ENCODE data around the gene DPH7.

DNA sequence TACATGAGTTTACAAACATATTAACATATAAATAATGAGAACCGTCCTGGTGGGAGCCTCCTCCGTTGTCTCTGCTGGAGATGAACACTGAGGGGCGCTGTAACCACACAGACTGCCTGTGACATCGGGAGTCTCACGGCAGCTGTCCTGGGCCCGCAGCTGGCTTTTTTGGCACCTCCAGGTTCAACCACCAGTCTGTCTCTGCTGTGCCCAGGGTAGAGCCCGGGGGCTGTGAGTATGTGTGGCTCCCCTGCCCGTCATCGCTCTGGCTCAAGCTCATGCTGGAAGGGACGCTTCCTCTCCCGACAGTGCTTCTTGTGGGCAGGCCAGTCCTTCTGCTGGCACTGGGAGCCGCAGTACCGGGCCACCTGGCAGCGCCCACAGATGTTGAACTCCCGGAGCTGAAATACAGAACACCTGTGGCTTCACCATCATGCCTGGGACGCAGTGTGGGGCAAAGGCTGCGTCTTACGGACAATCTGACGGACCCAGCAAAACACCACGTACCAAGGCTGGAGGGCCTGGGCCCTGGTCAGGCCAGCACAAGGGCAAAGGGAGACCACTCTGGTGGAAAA lies 3.6 kb upstream of the DPH7 start:
- TF ChIP-seq, protein P1, sequence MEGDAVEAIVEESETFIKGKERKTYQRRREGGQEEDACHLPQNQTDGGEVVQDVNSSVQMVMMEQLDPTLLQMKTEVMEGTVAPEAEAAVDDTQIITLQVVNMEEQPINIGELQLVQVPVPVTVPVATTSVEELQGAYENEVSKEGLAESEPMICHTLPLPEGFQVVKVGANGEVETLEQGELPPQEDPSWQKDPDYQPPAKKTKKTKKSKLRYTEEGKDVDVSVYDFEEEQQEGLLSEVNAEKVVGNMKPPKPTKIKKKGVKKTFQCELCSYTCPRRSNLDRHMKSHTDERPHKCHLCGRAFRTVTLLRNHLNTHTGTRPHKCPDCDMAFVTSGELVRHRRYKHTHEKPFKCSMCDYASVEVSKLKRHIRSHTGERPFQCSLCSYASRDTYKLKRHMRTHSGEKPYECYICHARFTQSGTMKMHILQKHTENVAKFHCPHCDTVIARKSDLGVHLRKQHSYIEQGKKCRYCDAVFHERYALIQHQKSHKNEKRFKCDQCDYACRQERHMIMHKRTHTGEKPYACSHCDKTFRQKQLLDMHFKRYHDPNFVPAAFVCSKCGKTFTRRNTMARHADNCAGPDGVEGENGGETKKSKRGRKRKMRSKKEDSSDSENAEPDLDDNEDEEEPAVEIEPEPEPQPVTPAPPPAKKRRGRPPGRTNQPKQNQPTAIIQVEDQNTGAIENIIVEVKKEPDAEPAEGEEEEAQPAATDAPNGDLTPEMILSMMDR (IDR thresholded peaks at IDR 0.05; ENCODE audit: borderline replicate concordance, extremely low read depth, low read length, poor library complexity, severe bottlenecking) = peak; percentile 36
- no peak for TF ChIP-seq EZH2 (IDR thresholded peaks at IDR 0.05; ENCODE audit: borderline replicate concordance, low read depth, low read length, severe bottlenecking)

Data from DND-41 (cell line).